Activated B cell treated with CpG ODN at 0.5 μM for 24 hours (primary cell): ENCODE data around the gene SLC25A2. TPM values are rescaled to one million over a fixed set of nuclear protein-coding genes. Genes with fewer than 3 reads are reported as not detected.

ENCODE experiments used
- ATAC-seq: fragments of 200-7000 bp; cut with Tn5 transposase; one replicate; pipeline ENCODE4 v1.10.0; 2021; ENCODE audit warnings: low read depth, mild to moderate bottlenecking, moderate library complexity
- CTCF ChIA-PET: fragments of 350-600 bp; sonication (Branson Sonifier 250); formaldehyde crosslinking; loops from one replicate; lab custom pipeline; 2021; ENCODE audit warnings: antibody characterized with exemption; lab: Charles Lee
- POLR2A ChIA-PET: fragments of 350-600 bp; sonication (Branson Sonifier 250); formaldehyde crosslinking; loops from one replicate; lab custom pipeline; 2021; ENCODE audit warnings: antibody characterized with exemption; lab: Charles Lee
- DNase-seq: peaks from one replicate; pipeline ENCODE4 v3.0.0; 2022
- H3K27ac Mint-ChIP-seq: one replicate; pipeline ENCODE4 v1.8.0; 2020; ENCODE audit warnings: mixed read lengths
- H3K27me3 Mint-ChIP-seq: one replicate; pipeline ENCODE4 v1.8.0; 2021; ENCODE audit warnings: mixed read lengths
- H3K36me3 Mint-ChIP-seq: one replicate; pipeline ENCODE4 v1.8.0; 2021; ENCODE audit warnings: low read depth, mixed read lengths
- H3K4me1 Mint-ChIP-seq: one replicate; pipeline ENCODE4 v1.8.0; 2021; ENCODE audit warnings: mixed read lengths
- H3K4me3 Mint-ChIP-seq: one replicate; pipeline ENCODE4 v1.8.0; 2020; ENCODE audit warnings: mild to moderate bottlenecking, mixed read lengths
- H3K9me3 Mint-ChIP-seq: one replicate; pipeline ENCODE4 v1.8.0; 2020; ENCODE audit warnings: mixed read lengths
- intact Hi-C: fragments of 100-400 bp; cut with micrococcal nuclease; formaldehyde crosslinking; loops from one replicate; pipeline ENCODE4 v1.15.1; 2024
- total RNA-seq: library from RNA; stranded (reverse); gene quantifications from 2 replicates; pipeline ENCODE4 v1.2.3, GENCODE V29; 2022
- TF ChIP-seq, protein P1 (sequence below): fragments of 200-600 bp; IDR thresholded peaks from one replicate; pipeline ENCODE4 v1.8.0; 2022; ENCODE audit warnings: antibody characterized with exemption, mild to moderate bottlenecking

The SLC25A2 gene
- total RNA-seq, 1 donor from 2014 or later = 3.9 TPM

DNA sequence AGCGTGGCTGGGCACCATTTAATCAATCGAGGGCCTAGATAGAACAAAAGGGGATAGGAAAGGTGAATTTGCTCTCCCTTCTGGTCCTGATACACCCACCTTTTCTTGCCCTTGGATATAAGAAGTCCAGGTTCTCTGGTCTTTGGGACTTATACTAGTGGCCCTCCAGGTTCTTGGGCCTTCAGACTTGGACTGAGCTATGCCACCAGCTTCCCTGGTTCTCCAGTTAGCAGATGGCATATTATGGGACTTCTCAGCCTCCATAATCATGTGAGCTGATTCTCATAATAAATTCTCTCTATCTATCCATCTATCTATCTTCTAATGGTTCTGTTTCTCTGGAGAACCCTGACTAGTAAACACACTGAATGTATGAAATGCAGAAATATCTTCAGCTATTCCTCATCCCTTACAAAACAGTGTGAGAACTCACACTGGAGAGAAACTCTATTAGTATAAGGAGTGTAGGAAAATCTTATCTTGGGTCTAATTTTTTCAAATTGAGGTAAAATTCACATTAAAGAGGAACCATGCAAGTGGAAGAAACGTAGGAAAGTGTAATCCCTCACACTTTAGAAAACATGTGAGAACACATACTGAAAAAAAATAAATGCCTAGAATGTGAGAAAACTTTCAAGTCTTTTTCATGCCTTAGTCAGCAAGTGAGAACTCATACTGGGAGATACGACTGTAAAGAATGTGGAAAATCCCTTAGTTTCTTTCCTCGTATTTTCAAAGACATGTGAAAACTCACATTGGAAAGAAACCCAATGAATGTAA, 43.2 kb downstream of the SLC25A2 start:
- Mint-ChIP-seq H3K9me3 (peaks cover 55% of the 10 kb centered on the region), H3K27me3 (no peaks in the 10 kb centered on the region), H3K4me3 (no peak overlapping the region), H3K36me3 (peaks cover 37% of the 10 kb centered on the region), H3K4me1 (no peaks in the 10 kb centered on the region), H3K27ac (no peak overlapping the region)
- TF ChIP-seq, protein P1, sequence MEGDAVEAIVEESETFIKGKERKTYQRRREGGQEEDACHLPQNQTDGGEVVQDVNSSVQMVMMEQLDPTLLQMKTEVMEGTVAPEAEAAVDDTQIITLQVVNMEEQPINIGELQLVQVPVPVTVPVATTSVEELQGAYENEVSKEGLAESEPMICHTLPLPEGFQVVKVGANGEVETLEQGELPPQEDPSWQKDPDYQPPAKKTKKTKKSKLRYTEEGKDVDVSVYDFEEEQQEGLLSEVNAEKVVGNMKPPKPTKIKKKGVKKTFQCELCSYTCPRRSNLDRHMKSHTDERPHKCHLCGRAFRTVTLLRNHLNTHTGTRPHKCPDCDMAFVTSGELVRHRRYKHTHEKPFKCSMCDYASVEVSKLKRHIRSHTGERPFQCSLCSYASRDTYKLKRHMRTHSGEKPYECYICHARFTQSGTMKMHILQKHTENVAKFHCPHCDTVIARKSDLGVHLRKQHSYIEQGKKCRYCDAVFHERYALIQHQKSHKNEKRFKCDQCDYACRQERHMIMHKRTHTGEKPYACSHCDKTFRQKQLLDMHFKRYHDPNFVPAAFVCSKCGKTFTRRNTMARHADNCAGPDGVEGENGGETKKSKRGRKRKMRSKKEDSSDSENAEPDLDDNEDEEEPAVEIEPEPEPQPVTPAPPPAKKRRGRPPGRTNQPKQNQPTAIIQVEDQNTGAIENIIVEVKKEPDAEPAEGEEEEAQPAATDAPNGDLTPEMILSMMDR = no peak
- DNase-seq (no peak), ATAC-seq (no peak)
- POLR2A ChIA-PET = no interaction called here
- CTCF ChIA-PET = no interaction called here
- intact Hi-C loops = loop anchor here (2.0 kb wide), 1 partner anchor 60 kb away; the partner anchor contains the start of gene TAF7

DNA sequence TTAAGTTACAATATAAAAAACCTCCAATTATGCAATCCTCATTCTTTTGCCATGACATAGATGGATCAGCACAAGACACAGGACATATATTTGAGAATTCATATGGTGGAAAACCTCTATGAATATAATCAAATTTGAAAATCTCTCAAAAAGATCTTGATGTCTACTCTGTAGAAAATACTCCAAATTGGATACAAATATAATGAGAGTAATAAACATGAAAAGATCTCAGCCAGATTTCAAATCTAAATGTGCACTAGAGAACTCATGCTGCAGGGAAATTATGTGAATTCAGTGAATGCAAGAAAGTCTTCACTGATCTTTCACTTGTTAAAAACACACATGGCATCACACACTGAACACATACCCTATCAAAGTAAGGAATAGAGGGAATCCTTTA, 44.9 kb downstream of the SLC25A2 start:
- peaks cover 28% of the 10 kb centered on the region for H3K36me3 Mint-ChIP-seq
- no peaks in the 10 kb centered on the region for H3K27me3 Mint-ChIP-seq
- ATAC-seq (no peak), DNase-seq (no peak)
- ChIA-PET CTCF (no interaction called here), POLR2A (no interaction called here)
- H3K4me1 Mint-ChIP-seq = no peaks in the 10 kb centered on the region
- no peak overlapping the region for H3K27ac Mint-ChIP-seq
- intact Hi-C loops = no loop called here
- peaks cover 59% of the 10 kb centered on the region for H3K9me3 Mint-ChIP-seq
- H3K4me3 Mint-ChIP-seq = no peak overlapping the region
- TF ChIP-seq, protein P1 = no peak

DNA sequence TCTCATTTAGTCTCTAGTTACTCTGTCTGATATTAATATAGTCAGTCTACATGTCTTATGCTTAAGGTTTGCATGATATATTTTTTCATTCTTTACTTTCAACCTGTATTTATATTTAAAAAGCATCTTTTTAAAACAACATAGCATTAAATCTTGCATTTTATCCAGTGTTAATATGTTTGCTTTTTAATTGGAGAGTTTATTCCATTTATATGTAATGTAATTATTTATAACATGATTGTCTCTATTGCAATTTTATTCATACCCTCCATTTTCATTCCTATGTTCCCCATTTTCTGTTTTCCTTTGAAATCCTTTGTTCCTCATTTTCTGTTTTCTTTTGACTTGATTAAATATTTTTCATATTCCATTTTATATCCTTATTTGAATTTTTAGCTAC, 45.4 kb downstream of the SLC25A2 start:
- peaks cover 61% of the 10 kb centered on the region for H3K9me3 Mint-ChIP-seq
- ChIA-PET POLR2A (no interaction called here), CTCF (no interaction called here)
- no peak overlapping the region for H3K27ac Mint-ChIP-seq
- TF ChIP-seq, protein P1 = no peak
- peaks cover 26% of the 10 kb centered on the region for H3K36me3 Mint-ChIP-seq
- DNase-seq (no peak), ATAC-seq (no peak)
- no peak overlapping the region for H3K4me3 Mint-ChIP-seq
- intact Hi-C loops = no loop called here
- no peaks in the 10 kb centered on the region for H3K27me3 Mint-ChIP-seq
- H3K4me1 Mint-ChIP-seq = no peaks in the 10 kb centered on the region

Other genes starting within 250 kb of the SLC25A2 start
- not detected in 2 replicates for gene PCDHB2, start 209.4 kb downstream of the SLC25A2 start, total RNA-seq
- 0.07 TPM in 1 of 2 replicates, not detected in the other for gene PCDHB3, start 203.6 kb downstream of the SLC25A2 start, total RNA-seq
- not detected in 2 replicates for gene PCDHB4, start 182.2 kb downstream of the SLC25A2 start, total RNA-seq
- gene PCDHB5, start 168.8 kb downstream of the SLC25A2 start, total RNA-seq = not detected in 2 replicates
- gene PCDHB6, start 154.0 kb downstream of the SLC25A2 start, total RNA-seq = not detected in 2 replicates
- gene PCDHB7, start 131.4 kb downstream of the SLC25A2 start, total RNA-seq = not detected in 2 replicates
- gene PCDHB8, start 126.3 kb downstream of the SLC25A2 start, total RNA-seq = not detected in 2 replicates
- not detected in 2 replicates for gene PCDHB16, start 121.7 kb downstream of the SLC25A2 start, total RNA-seq
- 0.27 and 0.29 TPM in 2 replicates for gene PCDHB9, start 116.9 kb downstream of the SLC25A2 start, total RNA-seq
- gene PCDHB10, start 111.7 kb downstream of the SLC25A2 start, total RNA-seq = 0.07 TPM in 1 of 2 replicates, not detected in the other
- not detected in 2 replicates for gene PCDHB11, start 104.4 kb downstream of the SLC25A2 start, total RNA-seq
- not detected in 2 replicates for gene PCDHB12, start 95.3 kb downstream of the SLC25A2 start, total RNA-seq
- gene PCDHB13, start 90.1 kb downstream of the SLC25A2 start, total RNA-seq = 0.07 and 0.09 TPM in 2 replicates
- gene PCDHB14, start 80.7 kb downstream of the SLC25A2 start, total RNA-seq = 0.11 TPM in 1 of 2 replicates, not detected in the other
- gene PCDHB15, start 58.7 kb downstream of the SLC25A2 start, total RNA-seq = not detected in 2 replicates
- gene TAF7, start 16.7 kb upstream of the SLC25A2 start, total RNA-seq = 86.7 and 87.3 TPM in 2 replicates
- 0.20 and 0.29 TPM in 2 replicates for gene PCDHGA1, start 26.5 kb upstream of the SLC25A2 start, total RNA-seq
- 0.09 and 0.15 TPM in 2 replicates for gene PCDHGA2, start 34.7 kb upstream of the SLC25A2 start, total RNA-seq
- 0.20 and 0.51 TPM in 2 replicates for gene PCDHGA3, start 39.8 kb upstream of the SLC25A2 start, total RNA-seq
- gene PCDHGB1, start 46.0 kb upstream of the SLC25A2 start, total RNA-seq = 0.37 and 0.44 TPM in 2 replicates
- 0.34 and 0.75 TPM in 2 replicates for gene PCDHGA4, start 51.0 kb upstream of the SLC25A2 start, total RNA-seq
- 2.2 and 2.6 TPM in 2 replicates for gene PCDHGB2, start 55.9 kb upstream of the SLC25A2 start, total RNA-seq
- gene PCDHGA5, start 60.1 kb upstream of the SLC25A2 start, total RNA-seq = 1.1 and 1.2 TPM in 2 replicates
- 2.0 and 2.6 TPM in 2 replicates for gene PCDHGB3, start 66.2 kb upstream of the SLC25A2 start, total RNA-seq
- gene PCDHGA6, start 69.8 kb upstream of the SLC25A2 start, total RNA-seq = 1.8 and 2.3 TPM in 2 replicates
- gene PCDHGA7, start 78.7 kb upstream of the SLC25A2 start, total RNA-seq = 1.3 and 1.6 TPM in 2 replicates
- gene PCDHGB4, start 83.6 kb upstream of the SLC25A2 start, total RNA-seq = 0.91 and 1.2 TPM in 2 replicates
- 0.54 and 0.69 TPM in 2 replicates for gene PCDHGA8, start 88.6 kb upstream of the SLC25A2 start, total RNA-seq
- 1.8 and 2.7 TPM in 2 replicates for gene PCDHGB5, start 93.9 kb upstream of the SLC25A2 start, total RNA-seq
- 1.1 and 1.3 TPM in 2 replicates for gene PCDHGA9, start 98.7 kb upstream of the SLC25A2 start, total RNA-seq
- 1.2 and 1.6 TPM in 2 replicates for gene PCDHGB6, start 104.0 kb upstream of the SLC25A2 start, total RNA-seq
- gene PCDHGA10, start 108.9 kb upstream of the SLC25A2 start, total RNA-seq = 1.2 and 1.3 TPM in 2 replicates
- 1.2 and 1.4 TPM in 2 replicates for gene PCDHGB7, start 113.6 kb upstream of the SLC25A2 start, total RNA-seq
- 0.73 and 1.1 TPM in 2 replicates for gene PCDHGA11, start 117.0 kb upstream of the SLC25A2 start, total RNA-seq
- 1.3 and 1.6 TPM in 2 replicates for gene PCDHGA12, start 126.5 kb upstream of the SLC25A2 start, total RNA-seq
- gene PCDHGC3, start 171.9 kb upstream of the SLC25A2 start, total RNA-seq = 2.6 and 3.3 TPM in 2 replicates
- gene PCDHGC4, start 181.0 kb upstream of the SLC25A2 start, total RNA-seq = 0.69 TPM in 2 replicates
- 0.24 and 0.38 TPM in 2 replicates for gene PCDHGC5, start 185.0 kb upstream of the SLC25A2 start, total RNA-seq